K562 (cell line): Measurements from ENCODE around the gene SDR39U1. TPM values are rescaled to one million over a fixed set of nuclear protein-coding genes. Genes with fewer than 3 reads are reported as not detected.

ENCODE experiments used
- AFF1 ChIP-seq, 2 experiments: fragments of 450-650 bp; IDR thresholded peaks; 2 replicates each; pipeline ENCODE4 v1.6.1; 2018; ENCODE audit warnings: mild to moderate bottlenecking in 2 of 2, low read depth in 1 of 2; ENCODE audit not compliant: partially characterized antibody in 2 of 2
- ARNT ChIP-seq, 2 experiments: fragments of 450-650 bp; IDR thresholded peaks; 2 replicates each; pipeline ENCODE4 v1.6.1; 2016; ENCODE audit warnings: mild to moderate bottlenecking in 1 of 2
- CBX8 ChIP-seq: fragments of 200-600 bp; sonication (generic); IDR thresholded peaks from 2 replicates; pipeline ENCODE4 v1.6.1; 2012; ENCODE audit warnings: borderline replicate concordance, mixed run types, low read depth, mild to moderate bottlenecking, moderate library complexity, mixed read lengths, low read length, control low read depth, inconsistent platforms; ENCODE audit not compliant: poor library complexity, severe bottlenecking; ENCODE audit errors: extremely low read depth
- DIDO1 ChIP-seq: fragments of 450-650 bp; IDR thresholded peaks from 2 replicates; pipeline ENCODE4 v1.6.1; 2016; ENCODE audit warnings: low read depth, missing biosample characterization, missing genetic modification characterization
- FOXA3 ChIP-seq, 2 experiments: fragments of 450-650 bp in 1 of 2; sonication (generic) in 1 of 2; formaldehyde crosslinking; IDR thresholded peaks in 1 of 2; conservative IDR thresholded peaks in 1 of 2; 2 replicates each; pipeline versions ENCODE4 v1.4.0 to v1.8.0; 2020 to 2022; ENCODE audit warnings: mild to moderate bottlenecking in 2 of 2, missing genetic modification reagents in 1 of 2
- HDAC6 ChIP-seq: IDR thresholded peaks from 2 replicates; pipeline ENCODE4 v1.6.1; 2012; ENCODE audit warnings: low read depth, mild to moderate bottlenecking, control low read depth, inconsistent platforms, low read length, moderate library complexity
- HNRNPL ChIP-seq: fragments of 200-400 bp; formaldehyde crosslinking; IDR thresholded peaks from 2 replicates; pipeline ENCODE4 v1.6.1; 2017; ENCODE audit warnings: low read depth, mild to moderate bottlenecking, low read length
- MBD1 ChIP-seq: fragments of 250-450 bp; sonication (Bioruptor Pico); IDR thresholded peaks from 2 replicates; pipeline ENCODE4 v1.8.0; 2022; ENCODE audit warnings: inconsistent platforms
- PPARD ChIP-seq: fragments of 250-450 bp; sonication (Bioruptor Pico); IDR thresholded peaks from 2 replicates; pipeline ENCODE4 v1.8.0; 2022; ENCODE audit warnings: inconsistent platforms, mild to moderate bottlenecking, moderate library complexity
- RAD51 ChIP-seq: fragments of 450-650 bp; IDR thresholded peaks from 2 replicates; pipeline ENCODE4 v1.7.1; 2016; ENCODE audit warnings: low read depth, mild to moderate bottlenecking, borderline replicate concordance
- RBFOX2 ChIP-seq: fragments of 200-400 bp; formaldehyde crosslinking; IDR thresholded peaks from 2 replicates; pipeline ENCODE4 v1.6.1; 2017; ENCODE audit warnings: low read depth, mild to moderate bottlenecking, low read length, moderate library complexity
- RBM22 ChIP-seq: fragments of 200-400 bp; formaldehyde crosslinking; IDR thresholded peaks from 2 replicates; pipeline ENCODE4 v1.6.1; 2018; ENCODE audit warnings: low read length, low read depth; ENCODE audit not compliant: poor library complexity, severe bottlenecking
- SMARCE1 ChIP-seq: fragments of 450-650 bp; IDR thresholded peaks from 2 replicates; pipeline ENCODE4 v1.7.1; 2016; ENCODE audit warnings: mild to moderate bottlenecking
- SMC3 ChIP-seq: conservative IDR thresholded peaks from 2 replicates; pipeline ENCODE4 v1.6.1; 2011; ENCODE audit warnings: low read depth, low read length, improper control_type of control experiment; ENCODE audit not compliant: insufficient read depth
- SRSF7 ChIP-seq: fragments of 200-400 bp; formaldehyde crosslinking; optimal IDR thresholded peaks from 2 replicates; pipeline ENCODE3; 2017; ENCODE audit warnings: mild to moderate bottlenecking, low read depth, low read length
- TRIM28 ChIP-seq: fragments of 450-650 bp; IDR thresholded peaks from 2 replicates; pipeline ENCODE4 v1.6.1; 2017
- ZBTB33 ChIP-seq: sonication (generic); formaldehyde crosslinking; IDR thresholded peaks from 2 replicates; pipeline ENCODE4 v1.8.1; 2023; ENCODE audit warnings: mild to moderate bottlenecking, missing genetic modification reagents
- ZC3H8 ChIP-seq: fragments of 450-650 bp; IDR thresholded peaks from 2 replicates; pipeline ENCODE4 v1.6.1; 2017
- ZNF41 ChIP-seq: fragments of 250-450 bp; sonication (Bioruptor Pico); conservative IDR thresholded peaks from 2 replicates; pipeline ENCODE4 v1.4.0; 2020; ENCODE audit warnings: mild to moderate bottlenecking
- ZNF444 ChIP-seq: fragments of 250-450 bp; sonication (Bioruptor Pico); IDR thresholded peaks from 2 replicates; pipeline ENCODE4 v1.4.0; 2020; ENCODE audit warnings: mild to moderate bottlenecking, moderate library complexity
- ZNF717 ChIP-seq: fragments of 250-450 bp; sonication (Bioruptor Pico); IDR thresholded peaks from 2 replicates; pipeline ENCODE4 v1.5.0; 2021
- polyA plus RNA-seq, 8 experiments: library from polyadenylated mRNA; depleted of rRNA in 4 of 8; stranded (reverse) in 5 of 8; unstranded in 3 of 8; fragments of >200 nt; fragmentation: Nextera tagmentation in 2 of 8; fragmentation: Illumina TruSeq in 1 of 8; extraction: Ambion mirVana in 2 of 8; extraction: Trizol in 1 of 8; gene quantifications; 2 replicates each; pipeline versions ENCODE4 v1.2.1 to v1.2.3, GENCODE V29; 2011 to 2014; ENCODE audit warnings: inconsistent platforms in 1 of 8, missing spikeins in 1 of 8
- total RNA-seq, 7 experiments: library from RNA; depleted of rRNA in 6 of 7; stranded (reverse); fragments of >200 nt in 6 of 7; fragmentation: Illumina TruSeq in 2 of 7; extraction: Trizol in 2 of 7; gene quantifications; 2 replicates each; pipeline versions ENCODE4 v1.2.1 to v1.2.3, GENCODE V29; 2011 to 2021; ENCODE audit warnings: low replicate concordance in 1 of 7

Gene SDR39U1
- total and polyA plus RNA-seq, 9 of the 15 experiments (the other 6 are each of a cell fraction or from before 2014, with no cell fraction given): 10.4 to 56.1 (median 19.8) TPM

DNA sequence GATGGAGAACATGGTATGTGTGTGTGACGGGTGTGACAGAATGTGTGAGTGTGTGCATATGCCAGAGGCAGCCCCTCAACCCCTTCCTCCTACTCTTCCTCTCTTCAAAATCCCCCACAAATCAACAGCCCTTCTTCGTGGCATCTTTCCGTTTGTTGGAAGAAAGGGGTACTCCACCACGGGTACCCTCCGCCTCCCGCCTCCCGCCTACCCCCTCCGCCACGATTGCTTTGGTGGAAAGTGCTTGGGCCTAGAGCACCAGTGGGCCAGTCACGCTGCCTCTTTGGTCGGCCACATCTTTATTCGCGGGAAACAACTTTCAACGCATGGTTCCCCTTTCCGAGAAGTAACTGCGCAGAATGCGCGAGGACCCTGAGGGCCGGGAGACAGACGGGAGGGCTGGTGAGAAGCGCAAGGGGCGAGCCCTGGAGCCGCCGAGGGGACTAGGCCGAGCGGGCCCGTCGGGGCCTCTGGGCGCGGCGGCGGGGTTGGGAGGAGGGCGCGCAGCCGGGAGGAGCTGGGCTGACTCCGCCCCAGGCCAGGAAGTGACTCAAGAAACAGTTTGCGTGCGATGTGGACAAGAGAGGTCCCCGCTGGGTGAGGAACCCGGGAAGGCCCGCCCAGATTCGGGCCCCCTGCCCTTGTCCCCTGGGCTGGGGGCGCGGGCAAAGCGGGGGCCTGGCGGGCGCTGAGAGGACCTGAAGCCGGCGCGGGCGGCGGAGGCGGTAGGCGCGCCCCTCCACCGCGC is 13.0 kb downstream of the SDR39U1 start, which contains the start of the genes CBLN3 and KHNYN (continued):
- no peak for TF ChIP-seq MBD1 (CRISPR knock-in tag)
- TF ChIP-seq ZNF444 (CRISPR knock-in tag): no peak
- TF ChIP-seq HNRNPL: no peak
- no peak for TF ChIP-seq SRSF7
- no peak for TF ChIP-seq RBM22
- peak; percentile 95 for TF ChIP-seq RBFOX2
- no peak for TF ChIP-seq FOXA3 (CRISPR knock-in tag; conservative IDR thresholded peaks at IDR 0.05 in 1 of 2, IDR thresholded peaks at IDR 0.05 in 1 of 2)
- no peak for TF ChIP-seq CBX8
- TF ChIP-seq AFF1 (IDR thresholded peaks at IDR 0.05; ENCODE audit: low read depth in 1 of 2, partially characterized antibody in 2 of 2): no peak
- TF ChIP-seq RAD51: no peak
- TF ChIP-seq TRIM28: no peak
- TF ChIP-seq SMC3: no peak
- no peak for TF ChIP-seq ZBTB33 (CRISPR knock-in tag)
- no peak for TF ChIP-seq SMARCE1
- no peak for TF ChIP-seq HDAC6
- TF ChIP-seq ZNF41 (CRISPR knock-in tag): no peak
- no peak for TF ChIP-seq ZNF717 (CRISPR knock-in tag)
- no peak for TF ChIP-seq ZC3H8
- no peak for TF ChIP-seq ARNT (IDR thresholded peaks at IDR 0.05)
- no peak for TF ChIP-seq PPARD (CRISPR knock-in tag)
- no peak for TF ChIP-seq DIDO1 (tag)
